GM08714 (cell line): ENCODE measurements around the gene PCSK7.
"Not testable (repeated sequence)": the region's sequence is repeated elsewhere in the genome, so short reads cannot be mapped to it uniquely, and the experiment has no call there.

ENCODE experiments used
- H3K4me3 ChIP-seq: fragments of 200-500 bp; sonication (Bioruptor generic); 2 replicates; pipeline ENCODE4 v1.5.1; 2014; ENCODE audit warnings: mild to moderate bottlenecking, low read length, inconsistent platforms
- ZNF274 ChIP-seq: IDR thresholded peaks from 2 replicates; pipeline ENCODE4 v1.6.1; 2012; ENCODE audit warnings: mild to moderate bottlenecking, low read depth, low read length

The PCSK7 gene

GRCh38 chr11:117210620-117211019, 21.3 kb downstream of the PCSK7 start:
- no peak for TF ChIP-seq ZNF274
- no peak overlapping the region for H3K4me3 ChIP-seq

GRCh38 chr11:117209351-117210125, 22.3 kb downstream of the PCSK7 start:
- H3K4me3 ChIP-seq = not testable (repeated sequence)

GRCh38 chr11:117208710-117209109, 23.2 kb downstream of the PCSK7 start:
- not testable (repeated sequence) for H3K4me3 ChIP-seq

GRCh38 chr11:117207481-117207880, 24.4 kb downstream of the PCSK7 start:
- H3K4me3 ChIP-seq = not testable (repeated sequence)

- not testable (repeated sequence) for H3K4me3 ChIP-seq
Observed at GRCh38 chr11:117206859-117207258, 25.0 kb downstream of the PCSK7 start.

GRCh38 chr11:117206111-117206510, 25.8 kb downstream of the PCSK7 start:
- H3K4me3 ChIP-seq = not testable (repeated sequence)

- H3K4me3 ChIP-seq = no peak overlapping the region
- TF ChIP-seq ZNF274 = no peak
Observed at GRCh38 chr11:117205211-117205818, 26.6 kb downstream of the PCSK7 start.

GRCh38 chr11:117204283-117205080, 27.4 kb downstream of the PCSK7 start:
- TF ChIP-seq ZNF274 = no peak
- no peak overlapping the region for H3K4me3 ChIP-seq

GRCh38 chr11:117203069-117203407, 28.8 kb downstream of the PCSK7 start:
- no peak for TF ChIP-seq ZNF274
- no peak overlapping the region for H3K4me3 ChIP-seq

- no peak overlapping the region for H3K4me3 ChIP-seq
Observed at GRCh38 chr11:117202386-117203068, 29.3 kb downstream of the PCSK7 start.

GRCh38 chr11:117201658-117202305, 30.1 kb downstream of the PCSK7 start:
- no peak overlapping the region for H3K4me3 ChIP-seq
- no peak for TF ChIP-seq ZNF274

More at GRCh38 chr11:117202386-117203068, 29.3 kb downstream of the PCSK7 start:
- TF ChIP-seq ZNF274 = no peak

- no peak for TF ChIP-seq ZNF274
- H3K4me3 ChIP-seq = no peak overlapping the region
Observed at GRCh38 chr11:117200813-117201657, 30.8 kb downstream of the PCSK7 start.

GRCh38 chr11:117199916-117200812, 31.7 kb downstream of the PCSK7 start:
- H3K4me3 ChIP-seq = no peak overlapping the region
- TF ChIP-seq ZNF274 = no peak
